Measurements from ENCODE around the gene CARMIL1.

The CARMIL1 gene

DNA sequence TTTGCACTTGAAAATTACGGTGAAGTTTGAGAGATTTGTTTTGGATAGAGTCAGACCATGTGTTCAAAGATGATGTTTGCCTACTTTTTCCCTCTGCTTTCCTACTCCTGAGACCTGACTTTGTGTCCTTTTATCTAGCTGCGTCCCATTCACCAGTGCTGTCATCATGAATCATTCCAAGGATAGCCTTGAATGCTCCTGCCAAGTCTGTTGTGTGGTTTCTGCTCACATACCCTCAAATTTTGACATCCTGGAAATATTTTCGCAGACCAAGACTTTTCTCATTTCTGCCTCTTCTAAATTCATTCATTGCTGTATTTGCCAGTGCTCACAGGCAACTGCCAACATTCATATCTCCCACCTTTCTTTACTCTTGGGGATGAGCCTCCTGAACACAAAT lies 197.0 kb downstream of the CARMIL1 start:
- ChIA-PET POLR2A (no interaction called here), CTCF (interaction anchor here (1.3 kb wide), 1 partner anchor 14 kb away, joined by 5 read pairs; no protein-coding TSS in a partner anchor)
- DNase-seq (ENCODE audit: extremely low spot score), result no peak
- TF ChIP-seq HDGF (IDR thresholded peaks at IDR 0.05; ENCODE audit: borderline replicate concordance) (no peak), FOXA1 (IDR thresholded peaks at IDR 0.05) (no peak), L3MBTL2 (conservative IDR thresholded peaks at IDR 0.05) (no peak), SUZ12 (IDR thresholded peaks at IDR 0.05) (no peak), ARNT (IDR thresholded peaks at IDR 0.05) (no peak), TARDBP (IDR thresholded peaks at IDR 0.05) (no peak)

GRCh38 chr6:25477006-25477590 lies 197.9 kb downstream of the CARMIL1 start:
- POLR2A ChIA-PET, result no interaction called here
- CTCF ChIA-PET, result interaction anchor here (1.0 to 1.3 kb wide), 3 partner anchors 12 to 13 kb away, joined by 3 to 5 read pairs (median 3); no protein-coding TSS in a partner anchor
- TF ChIP-seq L3MBTL2 (conservative IDR thresholded peaks at IDR 0.05), result no peak
- no peak for TF ChIP-seq FOXM1 (IDR thresholded peaks at IDR 0.05; ENCODE audit: borderline replicate concordance)
- TF ChIP-seq ELF4 (IDR thresholded peaks at IDR 0.05), result no peak
- no peak for TF ChIP-seq BHLHE40 (IDR thresholded peaks at IDR 0.05; ENCODE audit: borderline replicate concordance)
- no peak for TF ChIP-seq FOXK2 (IDR thresholded peaks at IDR 0.05)
- no peak for TF ChIP-seq ARNT (IDR thresholded peaks at IDR 0.05)
- no peak for TF ChIP-seq SP1 (IDR thresholded peaks at IDR 0.05)
- TF ChIP-seq HDGF (IDR thresholded peaks at IDR 0.05; ENCODE audit: borderline replicate concordance), result no peak
- no peak for DNase-seq (ENCODE audit: extremely low spot score)

- TF ChIP-seq ZNF384 (IDR thresholded peaks at IDR 0.05) (no peak), L3MBTL2 (conservative IDR thresholded peaks at IDR 0.05) (no peak), ARNT (IDR thresholded peaks at IDR 0.05) (no peak), FOXK2 (IDR thresholded peaks at IDR 0.05) (no peak), HDGF (IDR thresholded peaks at IDR 0.05; ENCODE audit: borderline replicate concordance) (no peak), FOXA1 (IDR thresholded peaks at IDR 0.05) (no peak)
- POLR2A ChIA-PET, result no interaction called here
Measured at GRCh38 chr6:25478973-25479372, 199.8 kb downstream of the CARMIL1 start.

DNA sequence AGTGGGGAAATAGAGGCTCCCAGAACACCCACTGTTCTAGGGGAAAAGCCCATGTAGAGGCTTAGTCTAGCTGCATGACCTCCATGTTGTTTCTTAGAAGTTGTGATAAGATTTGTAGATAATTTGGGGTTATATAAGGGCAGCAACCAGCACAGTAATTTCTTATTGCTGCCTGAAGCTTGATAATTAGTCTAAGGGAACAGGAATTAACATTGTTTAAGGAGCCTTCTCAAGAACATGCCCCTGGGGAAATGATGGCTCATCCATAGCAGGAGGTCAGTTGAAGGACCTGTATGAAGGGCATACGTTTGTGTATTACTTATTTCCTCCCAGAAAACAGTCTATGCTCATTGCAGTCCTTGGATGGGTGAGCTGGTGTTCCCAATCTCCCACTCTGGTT lies 202.1 kb downstream of the CARMIL1 start:
- TF ChIP-seq L3MBTL2 (conservative IDR thresholded peaks at IDR 0.05), result no peak
- CTCF ChIA-PET, result no interaction called here
- POLR2A ChIA-PET, result no interaction called here
- DNase-seq (ENCODE audit: extremely low spot score), result no peak

More at GRCh38 chr6:25478973-25479372, 199.8 kb downstream of the CARMIL1 start:
- no peak for DNase-seq (ENCODE audit: extremely low spot score)
- CTCF ChIA-PET, result no interaction called here

DNA sequence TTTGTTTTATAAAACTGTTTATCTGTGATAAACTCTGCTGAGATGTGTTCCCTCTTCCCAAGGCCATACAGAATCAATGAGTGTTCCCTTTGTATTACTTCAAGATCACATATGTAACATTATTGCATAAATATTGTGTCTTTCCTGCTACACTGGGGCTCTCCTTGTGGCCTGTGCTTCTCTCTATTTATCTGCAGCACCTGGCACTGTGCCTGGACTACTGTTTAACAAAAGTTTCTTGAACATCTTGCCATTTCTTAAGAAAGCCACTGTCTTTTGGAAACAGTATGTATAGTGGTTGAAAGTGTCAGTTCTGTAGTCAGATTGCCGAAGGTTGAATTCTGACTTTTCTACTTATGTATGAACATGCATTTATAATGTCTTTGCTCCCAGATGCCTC lies 203.8 kb downstream of the CARMIL1 start:
- TF ChIP-seq SUZ12 (IDR thresholded peaks at IDR 0.05) (no peak), NFRKB (IDR thresholded peaks at IDR 0.05) (no peak), FOXA1 (IDR thresholded peaks at IDR 0.05) (no peak), HDGF (IDR thresholded peaks at IDR 0.05; ENCODE audit: borderline replicate concordance) (no peak), SP1 (IDR thresholded peaks at IDR 0.05) (no peak), TARDBP (IDR thresholded peaks at IDR 0.05) (no peak), LEF1 (IDR thresholded peaks at IDR 0.05; ENCODE audit: borderline replicate concordance) (no peak), FOXM1 (IDR thresholded peaks at IDR 0.05; ENCODE audit: borderline replicate concordance) (no peak), BHLHE40 (IDR thresholded peaks at IDR 0.05; ENCODE audit: borderline replicate concordance) (no peak), FOXK2 (IDR thresholded peaks at IDR 0.05) (no peak), ARNT (IDR thresholded peaks at IDR 0.05) (no peak), L3MBTL2 (conservative IDR thresholded peaks at IDR 0.05) (no peak), PKNOX1 (IDR thresholded peaks at IDR 0.05) (no peak), CTBP1 (IDR thresholded peaks at IDR 0.05; ENCODE audit: borderline replicate concordance) (no peak), ZNF384 (IDR thresholded peaks at IDR 0.05) (no peak), ELF4 (IDR thresholded peaks at IDR 0.05) (no peak)
- no peak for DNase-seq (ENCODE audit: extremely low spot score)

GRCh38 chr6:25483943-25484342 lies 204.8 kb downstream of the CARMIL1 start:
- ChIA-PET POLR2A (no interaction called here), CTCF (no interaction called here)
- no peak for DNase-seq (ENCODE audit: extremely low spot score)
- TF ChIP-seq LEF1 (IDR thresholded peaks at IDR 0.05; ENCODE audit: borderline replicate concordance) (no peak), NFRKB (IDR thresholded peaks at IDR 0.05) (no peak), CTBP1 (IDR thresholded peaks at IDR 0.05; ENCODE audit: borderline replicate concordance) (no peak), ZNF384 (IDR thresholded peaks at IDR 0.05) (no peak), TARDBP (IDR thresholded peaks at IDR 0.05) (no peak), ELF4 (IDR thresholded peaks at IDR 0.05) (no peak), HDGF (IDR thresholded peaks at IDR 0.05; ENCODE audit: borderline replicate concordance) (no peak), ARNT (IDR thresholded peaks at IDR 0.05) (no peak), BHLHE40 (IDR thresholded peaks at IDR 0.05; ENCODE audit: borderline replicate concordance) (no peak), SP1 (IDR thresholded peaks at IDR 0.05) (no peak), FOXA1 (IDR thresholded peaks at IDR 0.05) (no peak), PKNOX1 (IDR thresholded peaks at IDR 0.05) (no peak), FOXM1 (IDR thresholded peaks at IDR 0.05; ENCODE audit: borderline replicate concordance) (no peak), L3MBTL2 (conservative IDR thresholded peaks at IDR 0.05) (no peak), SUZ12 (IDR thresholded peaks at IDR 0.05) (no peak), FOXK2 (IDR thresholded peaks at IDR 0.05) (no peak)

More for the DNA sequence above, 203.8 kb downstream of the CARMIL1 start:
- POLR2A ChIA-PET, result no interaction called here
- CTCF ChIA-PET, result no interaction called here

- ChIA-PET POLR2A (no interaction called here), CTCF (no interaction called here)
- no peak for TF ChIP-seq HDGF (IDR thresholded peaks at IDR 0.05; ENCODE audit: borderline replicate concordance)
- no peak for TF ChIP-seq LEF1 (IDR thresholded peaks at IDR 0.05; ENCODE audit: borderline replicate concordance)
- no peak for TF ChIP-seq PKNOX1 (IDR thresholded peaks at IDR 0.05)
- TF ChIP-seq SP1 (IDR thresholded peaks at IDR 0.05), result no peak
- no peak for TF ChIP-seq FOXM1 (IDR thresholded peaks at IDR 0.05; ENCODE audit: borderline replicate concordance)
- TF ChIP-seq BHLHE40 (IDR thresholded peaks at IDR 0.05; ENCODE audit: borderline replicate concordance), result no peak
- no peak for TF ChIP-seq ZNF384 (IDR thresholded peaks at IDR 0.05)
- no peak for TF ChIP-seq FOXA1 (IDR thresholded peaks at IDR 0.05)
- no peak for TF ChIP-seq SUZ12 (IDR thresholded peaks at IDR 0.05)
- TF ChIP-seq ELF4 (IDR thresholded peaks at IDR 0.05), result no peak
- TF ChIP-seq CTBP1 (IDR thresholded peaks at IDR 0.05; ENCODE audit: borderline replicate concordance), result no peak
- TF ChIP-seq TARDBP (IDR thresholded peaks at IDR 0.05), result no peak
- no peak for TF ChIP-seq ARNT (IDR thresholded peaks at IDR 0.05)
- no peak for TF ChIP-seq NFRKB (IDR thresholded peaks at IDR 0.05)
- TF ChIP-seq FOXK2 (IDR thresholded peaks at IDR 0.05), result no peak
- TF ChIP-seq L3MBTL2 (conservative IDR thresholded peaks at IDR 0.05), result no peak
- no peak for DNase-seq (ENCODE audit: extremely low spot score)
Measured at GRCh38 chr6:25484900-25485299, 205.7 kb downstream of the CARMIL1 start.

Measured in HEK293T (cell line).